HL-60 (cell line): ENCODE measurements around the gene SDK1.

Experiments used
- GABPA ChIP-seq: IDR thresholded peaks from 2 replicates; pipeline ENCODE4 v1.6.1; 2012; ENCODE audit warnings: low read depth
- POLR2AphosphoS5 ChIP-seq: IDR thresholded peaks from 2 replicates; pipeline ENCODE4 v1.6.1; 2012; ENCODE audit warnings: low read depth
- SPI1 ChIP-seq: IDR thresholded peaks from 2 replicates; pipeline ENCODE4 v1.6.1; 2012; ENCODE audit warnings: low read depth, mild to moderate bottlenecking, borderline replicate concordance
- TF ChIP-seq, protein P1 (sequence below): IDR thresholded peaks from one replicate; pipeline ENCODE4 v1.5.1; 2011; ENCODE audit warnings: low read length, control low read depth, inconsistent platforms; ENCODE audit not compliant: insufficient read depth
- TF ChIP-seq, protein P2 (sequence below): IDR thresholded peaks from 2 replicates; pipeline ENCODE4 v1.6.1; 2012; ENCODE audit warnings: low read depth; ENCODE audit not compliant: insufficient replicate concordance

DNA sequence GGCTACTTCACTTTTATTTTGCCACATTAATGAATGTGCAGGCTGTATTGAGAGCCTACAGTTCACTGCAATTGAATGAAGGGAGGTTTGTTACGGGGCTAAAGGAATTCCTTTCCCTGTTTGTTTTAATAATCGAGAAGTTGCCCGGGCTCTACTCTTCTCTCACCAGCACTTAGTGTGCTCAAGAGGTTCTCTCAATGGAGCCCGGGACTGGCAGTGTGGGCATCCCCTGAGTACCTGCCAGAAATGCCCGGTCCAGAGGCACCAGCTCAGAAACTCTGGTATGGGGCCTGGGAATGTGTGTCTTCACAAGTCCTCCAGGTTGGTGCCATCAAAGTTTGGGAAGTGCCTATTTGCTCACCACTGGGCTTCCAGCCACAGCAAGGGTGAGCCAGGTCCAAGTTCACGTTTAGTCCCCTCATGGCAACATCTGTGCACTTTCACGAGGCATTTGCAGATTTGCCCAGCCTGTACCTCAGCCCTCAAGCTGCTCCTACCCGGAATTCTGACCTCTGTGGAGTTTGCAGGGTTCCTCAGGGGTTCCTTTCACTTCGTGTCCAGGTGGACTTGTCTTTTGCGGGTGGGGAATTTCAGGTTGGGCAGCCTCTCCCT lies 622.4 kb downstream of the SDK1 start:
- TF ChIP-seq, protein P1, sequence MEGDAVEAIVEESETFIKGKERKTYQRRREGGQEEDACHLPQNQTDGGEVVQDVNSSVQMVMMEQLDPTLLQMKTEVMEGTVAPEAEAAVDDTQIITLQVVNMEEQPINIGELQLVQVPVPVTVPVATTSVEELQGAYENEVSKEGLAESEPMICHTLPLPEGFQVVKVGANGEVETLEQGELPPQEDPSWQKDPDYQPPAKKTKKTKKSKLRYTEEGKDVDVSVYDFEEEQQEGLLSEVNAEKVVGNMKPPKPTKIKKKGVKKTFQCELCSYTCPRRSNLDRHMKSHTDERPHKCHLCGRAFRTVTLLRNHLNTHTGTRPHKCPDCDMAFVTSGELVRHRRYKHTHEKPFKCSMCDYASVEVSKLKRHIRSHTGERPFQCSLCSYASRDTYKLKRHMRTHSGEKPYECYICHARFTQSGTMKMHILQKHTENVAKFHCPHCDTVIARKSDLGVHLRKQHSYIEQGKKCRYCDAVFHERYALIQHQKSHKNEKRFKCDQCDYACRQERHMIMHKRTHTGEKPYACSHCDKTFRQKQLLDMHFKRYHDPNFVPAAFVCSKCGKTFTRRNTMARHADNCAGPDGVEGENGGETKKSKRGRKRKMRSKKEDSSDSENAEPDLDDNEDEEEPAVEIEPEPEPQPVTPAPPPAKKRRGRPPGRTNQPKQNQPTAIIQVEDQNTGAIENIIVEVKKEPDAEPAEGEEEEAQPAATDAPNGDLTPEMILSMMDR, result no peak
- TF ChIP-seq POLR2AphosphoS5 (no peak), SPI1 (no peak), GABPA (no peak)
- TF ChIP-seq, protein P2, sequence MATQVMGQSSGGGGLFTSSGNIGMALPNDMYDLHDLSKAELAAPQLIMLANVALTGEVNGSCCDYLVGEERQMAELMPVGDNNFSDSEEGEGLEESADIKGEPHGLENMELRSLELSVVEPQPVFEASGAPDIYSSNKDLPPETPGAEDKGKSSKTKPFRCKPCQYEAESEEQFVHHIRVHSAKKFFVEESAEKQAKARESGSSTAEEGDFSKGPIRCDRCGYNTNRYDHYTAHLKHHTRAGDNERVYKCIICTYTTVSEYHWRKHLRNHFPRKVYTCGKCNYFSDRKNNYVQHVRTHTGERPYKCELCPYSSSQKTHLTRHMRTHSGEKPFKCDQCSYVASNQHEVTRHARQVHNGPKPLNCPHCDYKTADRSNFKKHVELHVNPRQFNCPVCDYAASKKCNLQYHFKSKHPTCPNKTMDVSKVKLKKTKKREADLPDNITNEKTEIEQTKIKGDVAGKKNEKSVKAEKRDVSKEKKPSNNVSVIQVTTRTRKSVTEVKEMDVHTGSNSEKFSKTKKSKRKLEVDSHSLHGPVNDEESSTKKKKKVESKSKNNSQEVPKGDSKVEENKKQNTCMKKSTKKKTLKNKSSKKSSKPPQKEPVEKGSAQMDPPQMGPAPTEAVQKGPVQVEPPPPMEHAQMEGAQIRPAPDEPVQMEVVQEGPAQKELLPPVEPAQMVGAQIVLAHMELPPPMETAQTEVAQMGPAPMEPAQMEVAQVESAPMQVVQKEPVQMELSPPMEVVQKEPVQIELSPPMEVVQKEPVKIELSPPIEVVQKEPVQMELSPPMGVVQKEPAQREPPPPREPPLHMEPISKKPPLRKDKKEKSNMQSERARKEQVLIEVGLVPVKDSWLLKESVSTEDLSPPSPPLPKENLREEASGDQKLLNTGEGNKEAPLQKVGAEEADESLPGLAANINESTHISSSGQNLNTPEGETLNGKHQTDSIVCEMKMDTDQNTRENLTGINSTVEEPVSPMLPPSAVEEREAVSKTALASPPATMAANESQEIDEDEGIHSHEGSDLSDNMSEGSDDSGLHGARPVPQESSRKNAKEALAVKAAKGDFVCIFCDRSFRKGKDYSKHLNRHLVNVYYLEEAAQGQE, result no peak
